HG03095 (cell line): Measurements from ENCODE around the gene TTLL11.
"Not testable (repeated sequence)": the region's sequence is repeated elsewhere in the genome, so short reads cannot be mapped to it uniquely, and the experiment has no call there.

ENCODE experiments used
- ATAC-seq: cut with Tn5 transposase; IDR thresholded peaks from one replicate; pipeline ENCODE4 v1.9.1; 2021; ENCODE audit warnings: moderate library complexity; ENCODE audit not compliant: unreplicated experiment

The TTLL11 gene

DNA sequence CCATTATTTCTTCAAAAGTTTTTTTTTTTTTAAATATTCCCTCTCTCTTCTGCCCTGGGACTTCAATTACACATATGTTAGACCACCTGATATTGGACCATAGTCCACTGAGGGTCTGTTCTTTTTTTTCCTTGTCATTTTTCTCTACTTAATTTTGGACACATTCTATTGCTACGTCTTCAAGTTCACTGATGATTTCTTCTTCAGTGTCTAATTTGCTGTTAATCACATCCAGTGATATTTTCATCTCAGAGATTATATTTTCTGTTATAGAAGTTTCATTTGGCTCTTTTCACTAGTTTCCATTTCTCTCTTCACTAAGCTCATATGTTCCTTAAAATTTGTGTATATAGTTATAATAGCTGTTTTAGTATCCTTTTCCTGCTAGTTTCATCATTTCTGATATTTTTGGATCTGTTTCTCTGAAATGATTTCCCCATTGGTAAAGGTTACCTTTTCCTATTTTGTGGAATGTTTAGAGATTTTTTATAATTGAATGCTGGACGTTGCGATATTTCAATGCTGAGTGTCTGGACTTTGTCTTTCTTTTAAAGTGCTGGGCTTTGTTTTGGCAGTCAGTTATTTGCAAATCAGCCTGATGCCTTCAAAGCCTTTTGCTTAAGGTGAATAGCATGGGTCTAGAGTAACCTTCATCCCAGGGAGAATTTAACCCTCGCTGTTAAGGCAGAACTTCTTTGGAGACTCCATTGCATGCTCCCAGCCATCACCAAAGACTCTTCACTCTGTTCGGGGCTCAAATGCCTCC lies 111.8 kb downstream of the TTLL11 start:
- no peak for ATAC-seq

DNA sequence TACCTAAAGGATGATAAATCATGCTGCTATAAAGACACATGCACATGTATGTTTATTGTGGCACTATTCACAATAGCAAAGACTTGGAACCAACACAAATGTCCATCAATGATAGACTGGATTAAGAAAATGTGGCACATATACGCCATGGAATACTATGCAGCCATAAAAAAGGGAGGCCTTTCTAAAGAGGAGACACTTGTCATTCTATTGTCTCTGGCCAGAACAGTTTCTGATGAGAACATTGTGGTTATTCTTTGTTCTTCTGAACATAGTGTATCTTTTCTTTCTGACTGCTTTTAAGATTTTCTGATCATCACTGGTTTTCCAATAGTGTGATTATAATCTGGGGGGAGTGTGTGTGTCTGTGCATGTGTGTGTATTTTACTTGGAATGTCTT lies 112.4 kb downstream of the TTLL11 start:
- not testable (repeated sequence) for ATAC-seq

DNA sequence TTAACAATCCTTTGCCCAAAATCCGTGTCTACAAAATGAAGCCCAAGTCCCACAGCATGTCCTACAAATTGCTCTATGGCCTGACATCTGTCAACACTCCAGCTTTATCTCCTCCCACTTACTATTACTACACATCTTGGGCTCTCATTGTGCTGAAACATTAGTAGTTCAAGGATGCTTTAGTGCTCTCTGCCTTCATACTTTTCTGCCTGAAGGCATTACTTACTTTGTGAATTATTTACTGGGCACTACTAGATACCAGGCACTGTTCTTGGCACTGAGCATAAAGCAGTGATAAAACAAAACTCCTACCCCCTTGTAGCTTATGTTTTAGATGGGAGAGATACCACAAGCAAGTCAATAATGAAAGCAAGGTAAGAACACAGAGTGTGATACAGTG lies 113.4 kb downstream of the TTLL11 start:
- no peak for ATAC-seq

DNA sequence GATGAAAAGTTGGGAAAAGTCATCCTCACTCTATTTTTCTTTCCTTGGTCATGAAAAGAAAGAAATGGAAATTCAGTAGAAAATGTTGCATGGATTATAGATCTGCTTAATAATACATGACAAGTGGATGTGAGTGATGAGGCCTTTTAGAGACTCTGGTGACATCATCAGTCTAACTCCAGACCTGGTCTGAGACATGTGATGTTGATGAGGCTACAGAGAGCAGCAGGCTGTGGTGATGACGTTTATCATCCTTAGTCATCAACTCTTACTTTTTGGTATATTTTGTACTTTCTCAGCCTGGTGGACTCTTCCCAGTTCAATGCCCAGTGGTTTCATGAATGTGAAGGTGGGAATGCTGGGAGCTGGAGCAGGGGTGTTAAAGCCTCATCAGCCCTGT lies 116.4 kb downstream of the TTLL11 start:
- ATAC-seq: no peak

DNA sequence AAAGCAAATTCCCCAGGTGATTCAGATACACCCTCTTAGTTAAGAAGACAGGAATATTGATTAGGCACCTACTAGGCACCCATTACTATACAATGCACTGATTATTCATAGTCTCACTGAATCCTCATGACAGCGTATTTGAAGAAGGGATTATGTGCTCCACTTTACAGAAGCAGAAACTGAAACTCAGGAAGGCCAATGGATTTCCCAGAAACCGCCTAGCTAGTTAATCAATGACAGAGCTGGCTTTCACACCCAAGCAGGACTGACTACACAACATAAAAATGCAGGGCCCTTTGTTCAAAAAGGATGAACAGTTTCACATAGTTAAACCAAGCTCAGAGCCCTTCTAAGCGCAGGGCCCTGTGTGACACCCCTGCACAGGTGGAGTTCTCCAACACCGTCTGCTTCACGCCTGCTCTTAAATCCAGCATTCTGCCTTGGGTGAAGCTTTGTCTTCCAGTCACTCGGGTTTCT lies 117.3 kb downstream of the TTLL11 start:
- ATAC-seq: no peak

DNA sequence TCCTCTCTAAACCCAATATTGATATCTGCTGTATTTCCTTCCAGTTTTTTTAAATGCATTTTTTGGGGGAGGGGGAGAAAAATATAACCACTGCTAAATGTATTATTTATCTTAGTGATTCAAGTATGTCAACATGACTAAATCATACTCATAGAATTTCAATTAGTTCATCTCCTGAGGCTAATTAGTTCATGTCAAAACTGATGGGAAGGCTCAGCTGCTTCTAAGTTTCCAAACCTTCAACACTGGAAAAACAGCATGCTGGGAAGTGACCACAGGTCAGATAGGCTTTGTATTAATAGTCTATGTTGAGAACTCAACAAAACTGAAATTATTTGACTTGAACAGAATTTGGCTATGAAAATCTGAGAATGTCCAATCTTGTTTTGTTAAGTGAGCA lies 118.7 kb downstream of the TTLL11 start:
- ATAC-seq: no peak

DNA sequence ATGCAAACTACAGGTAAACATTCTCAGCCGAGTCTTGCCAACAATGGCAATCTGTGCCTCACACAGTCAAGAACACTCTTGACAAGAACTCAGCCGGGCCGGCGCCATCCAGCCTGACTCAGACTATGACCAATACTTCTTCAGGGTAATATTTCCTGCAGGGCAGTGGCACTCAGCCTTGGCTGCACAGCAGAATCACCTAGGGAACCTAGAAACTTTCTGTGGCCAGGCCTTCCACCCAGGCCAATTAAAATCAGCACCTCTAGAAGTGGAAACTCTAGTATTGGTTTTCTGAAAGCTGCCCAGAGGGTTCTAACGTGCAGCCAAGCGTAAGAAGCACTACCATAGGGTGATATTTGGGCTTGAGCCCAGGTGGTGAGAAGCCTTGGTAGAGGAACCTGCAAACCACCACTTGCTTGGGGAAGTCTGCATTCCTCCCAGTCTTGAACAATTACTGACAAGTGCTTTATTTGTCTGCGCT lies 120.6 kb downstream of the TTLL11 start:
- ATAC-seq: no peak

DNA sequence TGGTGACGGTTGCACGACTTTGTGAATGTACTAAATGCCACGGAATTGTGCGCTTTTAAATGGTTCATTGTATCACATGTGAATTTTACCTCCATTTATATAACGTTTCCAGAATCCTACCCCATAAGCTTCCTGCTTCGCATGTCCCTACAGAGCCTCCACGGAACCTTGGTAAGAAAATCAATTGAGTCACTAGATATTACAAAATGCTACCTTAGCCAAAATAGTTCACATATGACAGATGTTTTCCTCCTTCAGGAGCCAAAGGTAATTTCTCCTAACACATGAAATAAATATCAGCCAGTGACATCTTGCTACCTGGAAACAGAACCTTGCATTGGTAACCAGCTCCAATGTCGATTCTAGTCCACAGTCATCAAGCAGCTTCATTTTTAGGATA lies 125.1 kb downstream of the TTLL11 start:
- ATAC-seq: no peak

DNA sequence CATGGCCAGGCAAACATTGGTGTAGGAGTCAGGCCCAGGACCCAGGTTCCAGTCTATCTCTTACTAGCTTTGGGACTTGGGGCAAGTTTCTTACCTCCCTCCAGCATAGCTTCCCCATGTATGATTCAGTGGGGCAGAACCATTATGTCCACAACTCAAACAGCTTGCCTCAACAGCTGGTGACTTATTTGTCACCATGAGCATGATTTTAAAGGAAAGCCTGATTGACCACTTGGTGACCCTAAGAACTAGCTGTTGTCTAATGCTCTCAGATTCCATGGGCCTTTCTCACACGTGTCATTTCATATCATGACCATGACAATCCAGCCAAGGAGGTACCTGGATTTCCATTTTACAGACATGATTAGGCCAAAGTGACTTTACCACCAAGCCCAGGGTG lies 126.4 kb downstream of the TTLL11 start:
- no peak for ATAC-seq

DNA sequence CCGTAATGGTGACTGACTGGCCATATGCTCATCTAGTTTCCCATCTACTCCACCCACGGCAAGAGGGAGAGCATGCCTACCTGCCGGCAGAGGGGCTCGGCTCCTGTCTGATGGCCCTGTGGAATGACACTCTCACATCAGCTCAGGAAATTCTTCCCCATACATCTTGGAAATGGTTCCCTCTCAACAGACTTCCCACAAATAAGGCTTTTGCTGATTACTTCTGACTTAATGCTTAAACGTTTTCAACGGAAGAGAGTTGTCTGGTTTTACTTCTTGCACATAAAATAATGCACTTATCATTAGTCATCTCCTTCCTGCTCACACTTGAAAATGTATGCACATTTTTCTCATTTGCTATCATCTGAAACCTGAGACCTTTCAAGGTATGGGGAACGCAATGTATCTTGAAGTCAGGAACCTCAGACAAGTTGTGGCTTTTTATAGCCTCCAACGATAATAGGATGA lies 129.5 kb downstream of the TTLL11 start:
- ATAC-seq: no peak

DNA sequence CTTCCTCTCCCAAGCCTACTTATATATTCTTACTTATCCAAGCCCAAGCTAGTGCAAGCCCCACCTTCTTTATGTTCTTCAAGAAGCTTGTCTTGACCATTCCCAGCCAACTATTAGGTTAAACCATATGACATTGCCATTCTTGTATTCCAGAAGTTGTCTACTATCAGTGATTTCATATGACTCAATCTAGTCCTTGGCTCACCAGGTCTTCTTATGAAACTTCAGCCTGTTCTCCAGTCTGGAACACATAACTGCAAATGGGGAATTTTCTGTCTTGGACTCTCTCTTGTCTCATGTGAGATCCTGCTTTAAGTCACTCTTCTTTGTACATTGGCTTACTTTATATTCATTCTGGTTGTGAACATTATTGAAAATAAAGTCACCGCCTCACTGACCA lies 130.7 kb downstream of the TTLL11 start:
- ATAC-seq: no peak

DNA sequence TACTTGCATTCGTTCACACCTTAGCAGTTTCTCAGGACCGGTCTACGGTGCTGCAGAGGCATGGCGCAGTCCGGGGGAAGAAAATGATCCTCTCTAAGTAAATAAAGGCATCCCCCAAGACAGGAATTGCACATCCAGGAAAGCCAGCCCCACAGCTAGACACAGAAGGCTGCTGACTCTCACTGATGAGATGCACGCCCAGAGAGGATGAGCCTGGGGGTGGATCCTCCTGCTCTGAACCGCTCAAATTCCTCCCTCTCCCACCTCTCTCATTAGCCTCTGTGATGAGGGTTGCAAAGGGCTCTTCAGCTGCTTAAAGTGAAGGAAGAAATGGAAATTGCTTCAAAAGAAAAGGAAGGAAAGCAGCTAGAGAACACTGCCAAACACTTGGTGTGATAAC lies 132.4 kb downstream of the TTLL11 start:
- no peak for ATAC-seq

DNA sequence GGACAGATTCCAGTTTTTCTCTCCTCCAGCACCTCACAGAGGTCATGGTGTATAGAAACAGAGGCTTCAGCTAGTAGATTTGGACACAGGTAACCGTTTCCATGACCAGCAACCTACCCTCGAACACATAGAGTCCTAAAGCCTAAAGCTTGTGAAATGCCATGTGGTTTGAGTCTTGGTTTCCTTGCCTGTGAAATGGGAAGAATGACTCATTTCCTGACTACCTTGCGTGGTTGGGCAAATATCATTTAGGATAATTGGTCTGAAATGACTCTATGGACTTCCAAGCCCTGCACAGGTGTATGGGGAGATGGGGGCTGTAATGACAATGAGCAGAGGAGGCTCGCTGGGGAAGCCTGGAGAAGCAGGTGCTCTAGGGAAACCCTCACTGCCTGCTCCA lies 134.6 kb downstream of the TTLL11 start:
- ATAC-seq: no peak

DNA sequence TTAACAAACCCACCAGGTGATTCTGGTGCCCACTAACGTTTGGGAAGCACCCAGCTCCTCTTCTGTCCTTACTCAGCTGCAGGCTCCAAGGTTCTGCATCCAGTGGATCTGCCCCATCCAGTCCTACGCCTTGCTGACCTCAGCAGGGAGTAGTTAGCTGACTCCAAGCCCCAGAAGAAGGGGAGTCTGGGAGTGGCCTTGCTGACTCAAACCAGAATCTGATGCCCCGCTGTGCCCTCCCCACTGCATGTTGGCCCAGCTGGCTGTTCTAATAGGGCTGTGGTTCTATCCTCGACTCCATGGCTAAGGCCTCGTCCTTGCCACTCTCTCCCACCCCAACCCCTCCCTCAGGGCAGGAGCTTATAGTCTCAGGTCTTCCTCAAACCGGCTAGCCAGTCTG lies 136.3 kb downstream of the TTLL11 start:
- no peak for ATAC-seq

DNA sequence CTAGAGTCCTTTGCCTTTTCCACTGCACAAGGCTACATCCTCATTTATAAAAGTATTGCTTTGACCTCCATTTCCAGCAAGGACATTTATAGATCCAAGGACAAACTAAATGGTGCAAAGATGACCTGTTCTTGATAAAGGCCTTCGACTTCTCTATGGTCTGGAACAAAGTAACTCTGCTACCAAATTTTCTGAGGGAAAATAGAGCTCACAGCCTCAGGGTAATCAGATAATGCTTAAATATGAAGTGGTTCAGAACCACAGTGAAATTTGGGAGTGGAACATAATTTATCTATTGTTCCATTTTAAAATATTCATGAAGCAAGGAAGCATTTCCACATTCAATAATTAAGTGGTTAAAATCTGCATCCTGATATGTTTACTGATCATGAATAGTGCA lies 137.5 kb downstream of the TTLL11 start:
- no peak for ATAC-seq

DNA sequence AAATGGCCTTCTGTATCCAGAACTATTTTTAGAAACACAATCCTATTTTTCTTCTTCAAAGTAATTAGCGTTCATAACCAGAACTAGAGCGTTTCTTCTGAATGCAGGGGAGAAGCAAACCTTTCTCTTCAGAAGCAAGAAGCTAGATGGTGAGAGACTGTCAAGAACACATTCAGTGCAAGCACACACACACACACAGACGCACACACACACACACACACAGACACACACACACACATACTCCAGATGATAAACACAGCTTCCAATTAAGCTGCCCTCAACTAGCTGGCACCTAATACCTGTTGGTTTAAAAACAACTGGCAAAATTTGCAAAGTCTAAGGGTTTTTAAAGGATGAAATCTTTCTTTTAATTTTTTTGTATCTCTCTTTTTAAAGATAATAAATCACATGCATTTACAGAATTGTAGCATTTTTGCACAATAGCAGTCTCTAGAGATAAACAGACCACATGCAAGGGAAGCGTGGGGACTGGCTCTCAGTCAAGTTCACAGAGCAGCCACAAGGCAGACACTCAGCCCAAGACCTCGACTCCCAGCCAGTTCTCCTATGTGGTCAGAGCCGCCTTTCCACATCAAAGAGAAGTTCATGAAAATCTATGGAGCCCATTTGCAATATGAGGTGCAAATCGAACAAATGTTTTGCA lies 138.5 kb downstream of the TTLL11 start:
- no peak for ATAC-seq

DNA sequence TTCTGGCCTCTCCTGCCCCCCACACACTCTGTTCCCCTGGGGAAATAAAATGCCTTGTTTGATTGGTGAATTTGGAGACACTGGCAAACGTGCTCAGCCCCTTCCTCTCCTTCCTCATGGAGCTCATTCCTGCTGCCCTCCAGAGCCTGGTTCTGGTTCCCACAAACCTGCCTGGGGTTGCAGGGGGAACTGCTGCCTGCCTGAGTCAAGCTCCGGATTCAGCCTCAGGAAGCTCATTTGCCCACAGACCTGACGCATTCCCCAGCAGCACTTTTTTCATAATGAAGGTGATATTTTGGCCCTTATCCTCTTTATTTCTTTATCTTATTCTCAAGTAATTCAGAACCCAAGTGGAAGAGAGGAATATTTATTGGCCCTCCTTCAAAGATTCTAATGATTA lies 140.5 kb downstream of the TTLL11 start:
- no peak for ATAC-seq

DNA sequence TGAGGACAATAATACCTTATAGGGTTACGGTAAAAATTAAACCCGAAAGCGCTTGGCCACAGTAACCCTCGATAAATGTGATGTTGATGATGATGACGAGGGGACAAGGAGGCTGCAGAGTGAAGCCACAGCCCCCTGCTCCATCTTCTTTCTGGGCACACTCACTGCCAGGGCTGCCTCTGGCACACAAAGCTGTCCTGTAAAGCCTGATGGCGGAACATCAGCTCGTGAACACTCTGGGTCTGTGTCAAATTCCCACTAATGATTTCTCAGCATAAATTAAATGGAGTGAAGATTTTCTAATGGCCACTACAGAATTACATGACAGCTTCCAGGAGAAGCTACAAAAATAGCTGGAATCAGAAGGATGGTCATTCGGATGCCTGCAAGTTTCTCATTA lies 142.2 kb downstream of the TTLL11 start:
- ATAC-seq: no peak

DNA sequence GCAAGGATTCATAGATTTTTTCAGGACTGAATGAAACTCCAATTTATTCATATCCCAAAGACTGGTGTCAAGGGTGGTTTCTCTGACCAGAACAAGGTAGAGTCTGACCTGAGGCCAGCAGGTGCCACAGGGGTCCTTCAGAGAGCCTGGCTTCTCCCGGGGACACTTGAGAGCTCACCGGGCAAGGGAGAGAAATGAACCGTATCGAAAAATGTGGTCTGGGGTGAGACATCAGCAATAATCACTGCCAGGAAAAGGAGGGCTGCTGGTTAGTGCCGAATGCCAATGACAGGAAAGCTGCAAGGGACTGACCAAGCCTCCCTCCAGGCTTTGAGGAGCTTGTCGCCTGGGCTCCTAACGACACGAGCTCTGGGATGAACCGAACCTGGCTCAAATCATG lies 142.7 kb downstream of the TTLL11 start:
- ATAC-seq: no peak

DNA sequence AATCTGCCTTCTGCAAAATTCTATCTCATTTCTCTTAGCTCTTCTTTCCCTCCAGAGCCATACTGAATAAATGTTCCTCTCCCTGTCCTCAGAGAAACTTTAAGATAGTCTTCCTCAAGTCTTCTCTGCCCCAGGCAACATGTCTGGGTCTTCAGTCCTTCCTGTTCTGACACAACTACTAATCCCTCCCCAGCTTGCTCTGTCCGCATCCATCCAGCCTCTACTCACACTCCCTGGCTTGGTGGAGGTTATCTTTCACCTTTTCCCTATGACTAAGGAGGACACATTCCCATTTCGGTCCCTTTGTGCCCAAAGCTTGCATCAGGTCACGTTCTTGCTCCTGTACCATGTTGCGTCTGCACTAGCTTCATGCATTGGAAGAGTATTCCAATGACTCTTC lies 143.3 kb downstream of the TTLL11 start:
- no peak for ATAC-seq

DNA sequence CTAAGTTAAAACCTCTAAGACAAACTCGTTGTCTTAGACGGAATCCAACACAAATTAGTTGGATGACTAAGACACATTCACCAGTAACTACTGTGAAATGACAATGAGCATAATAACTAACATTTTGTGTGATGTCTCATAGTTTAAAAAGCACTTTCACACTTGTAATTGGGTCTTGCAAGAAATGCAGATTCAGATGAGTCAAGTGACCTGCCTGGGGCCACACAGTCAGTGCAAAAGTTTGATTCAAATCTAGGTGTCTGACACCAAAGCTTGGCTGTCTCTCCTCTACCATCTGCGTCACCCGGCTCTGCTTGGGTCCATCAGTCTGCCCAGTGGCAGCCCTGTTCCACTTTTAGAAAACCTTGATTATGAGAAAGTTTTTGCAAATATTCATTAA lies 143.7 kb downstream of the TTLL11 start:
- ATAC-seq: no peak

DNA sequence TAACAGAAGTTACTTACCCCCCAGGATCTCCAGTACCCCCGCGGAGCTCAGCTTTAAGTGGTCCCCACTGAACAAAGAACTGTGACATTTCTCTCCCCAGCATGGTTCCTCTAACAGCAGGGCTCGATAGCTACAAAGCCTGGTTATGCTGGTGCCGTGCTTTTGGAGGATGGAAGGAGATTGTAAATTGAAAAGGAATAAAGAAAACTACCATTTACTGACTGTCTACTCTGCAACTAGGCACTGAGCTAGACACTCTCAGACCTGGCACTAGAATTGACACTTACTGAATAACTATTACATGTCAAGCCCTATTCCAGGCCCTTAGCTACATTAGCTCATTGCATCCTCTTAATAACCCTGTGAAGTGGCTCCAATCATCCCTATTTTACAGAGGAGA lies 145.3 kb downstream of the TTLL11 start:
- no peak for ATAC-seq
